22Rv1 (cell line): ENCODE measurements around the gene C1QA.
A peak's percentile ranks its signal among the peaks of the same experiment; 100 is the strongest.

Source experiments
- H3K27ac ChIP-seq: fragments of 450-650 bp; 2 replicates; pipeline ENCODE4 v1.5.1; 2017
- CTCF ChIP-seq: fragments of 450-650 bp; IDR thresholded peaks from 2 replicates; pipeline ENCODE4 v1.5.1; 2017; ENCODE audit warnings: mild to moderate bottlenecking
- ZFX ChIP-seq: fragments of 450-650 bp; IDR thresholded peaks from 2 replicates; pipeline ENCODE4 v1.6.1; 2017; ENCODE audit warnings: antibody characterized with exemption, borderline replicate concordance

C1QA gene

GRCh38 chr1:22643381-22643780 is 7.0 kb downstream of the C1QA start, which contains the start of gene C1QC:
C1QC (plus strand) TSS chr1:22643633; CDS start chr1:22644024, 391 bp downstream.
- TF ChIP-seq CTCF (no peak), ZFX (no peak)
- no peak within 1 kb of the TSS for H3K27ac ChIP-seq

- no peak overlapping the region for H3K27ac ChIP-seq
- TF ChIP-seq CTCF = no peak
- TF ChIP-seq ZFX = no peak
These were observed 7.5 kb downstream of the C1QA start for GRCh38 chr1:22643928-22644327.

GRCh38 chr1:22645931-22646330 is 9.5 kb downstream of the C1QA start:
- no peak overlapping the region for H3K27ac ChIP-seq
- TF ChIP-seq ZFX (no peak), CTCF (no peak)

- H3K27ac ChIP-seq = no peak overlapping the region
- TF ChIP-seq ZFX (no peak), CTCF (no peak)
These were observed 10.0 kb downstream of the C1QA start for GRCh38 chr1:22646384-22646783.

GRCh38 chr1:22650089-22650693 is 13.8 kb downstream of the C1QA start:
- no peak for TF ChIP-seq ZFX
- TF ChIP-seq CTCF = peak; percentile 27

GRCh38 chr1:22651941-22652856 is 15.8 kb downstream of the C1QA start:
- TF ChIP-seq CTCF (no peak), ZFX (no peak)
- H3K27ac ChIP-seq = no peak overlapping the region

More at GRCh38 chr1:22650089-22650693, 13.8 kb downstream of the C1QA start:
- no peak overlapping the region for H3K27ac ChIP-seq

- no peak within 1 kb of the TSS for H3K27ac ChIP-seq
These were observed 16.5 kb downstream of the C1QA start, which contains the start of gene C1QB for GRCh38 chr1:22652881-22653316. C1QB (plus strand) TSS chr1:22653236; CDS start chr1:22659463, 6,227 bp downstream.

More at GRCh38 chr1:22652881-22653316, 16.5 kb downstream of the C1QA start, which contains the start of gene C1QB:
- no peak for TF ChIP-seq CTCF
- no peak for TF ChIP-seq ZFX
